HG03354 (cell line): ENCODE measurements around the gene DHRSX.
"Not testable (repeated sequence)": the region's sequence is repeated elsewhere in the genome, so short reads cannot be mapped to it uniquely, and the experiment has no call there.

Experiments used
- ATAC-seq: cut with Tn5 transposase; IDR thresholded peaks from one replicate; pipeline ENCODE4 v1.9.1; 2021; ENCODE audit warnings: mild to moderate bottlenecking; ENCODE audit not compliant: unreplicated experiment, poor library complexity, severe bottlenecking

DHRSX gene

DNA sequence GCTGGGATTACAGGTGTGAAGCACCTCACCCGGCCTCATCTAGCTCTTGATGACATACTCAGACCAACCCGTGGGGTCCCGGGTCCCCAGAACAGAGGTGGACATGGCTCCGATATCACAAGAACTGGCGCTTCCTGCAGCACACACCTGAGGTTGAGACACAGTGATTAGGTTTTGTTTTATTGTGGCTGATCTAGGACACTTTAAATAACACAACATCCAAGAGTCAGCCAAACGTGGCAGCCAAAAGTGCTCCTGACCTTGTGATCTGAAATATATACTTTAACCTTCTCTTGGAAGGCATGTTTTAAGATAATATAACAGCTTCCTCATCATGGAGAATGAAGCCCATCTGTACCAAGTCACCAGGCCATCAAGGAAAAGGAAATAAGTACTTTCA, 198.9 kb downstream of the DHRSX start:
- ATAC-seq: no peak

DNA sequence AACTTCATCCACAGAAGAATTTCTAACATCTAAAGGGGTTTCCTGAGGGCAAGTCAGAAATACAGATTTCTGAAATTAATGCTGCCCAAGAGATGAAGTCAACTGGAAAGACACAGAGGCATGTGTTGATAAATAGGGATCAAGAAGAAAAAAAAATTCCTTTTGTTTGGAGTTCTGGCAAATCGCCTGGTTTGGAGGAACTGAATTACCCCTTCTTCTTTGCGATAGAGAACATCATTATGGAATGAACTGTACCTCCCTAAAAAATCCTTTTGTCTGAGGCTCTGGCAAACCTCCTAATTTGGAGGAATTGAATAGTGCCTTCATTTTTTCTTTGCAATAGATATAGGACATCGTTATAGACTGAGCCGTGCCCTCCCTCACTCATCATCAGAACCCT, 200.9 kb downstream of the DHRSX start:
- ATAC-seq: no peak

DNA sequence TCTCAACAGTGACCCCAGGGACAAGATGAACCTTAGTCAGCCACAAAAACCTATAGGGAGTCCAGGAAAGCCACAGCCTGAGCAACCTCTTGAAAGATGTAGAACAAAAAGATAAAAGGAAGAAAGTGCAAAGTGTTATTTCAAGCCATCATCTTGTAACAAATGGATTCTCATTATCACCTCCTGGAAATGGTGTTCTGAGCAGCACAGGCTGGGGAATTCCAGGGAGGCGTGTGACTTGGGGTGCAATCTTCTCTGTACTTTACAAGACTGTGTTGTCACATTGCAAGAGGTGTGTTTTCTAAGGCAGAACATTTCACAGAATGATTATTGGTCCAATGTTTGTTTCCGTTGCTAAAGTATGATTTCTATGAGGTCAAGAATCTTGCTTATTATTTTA, 214.0 kb downstream of the DHRSX start:
- no peak for ATAC-seq

DNA sequence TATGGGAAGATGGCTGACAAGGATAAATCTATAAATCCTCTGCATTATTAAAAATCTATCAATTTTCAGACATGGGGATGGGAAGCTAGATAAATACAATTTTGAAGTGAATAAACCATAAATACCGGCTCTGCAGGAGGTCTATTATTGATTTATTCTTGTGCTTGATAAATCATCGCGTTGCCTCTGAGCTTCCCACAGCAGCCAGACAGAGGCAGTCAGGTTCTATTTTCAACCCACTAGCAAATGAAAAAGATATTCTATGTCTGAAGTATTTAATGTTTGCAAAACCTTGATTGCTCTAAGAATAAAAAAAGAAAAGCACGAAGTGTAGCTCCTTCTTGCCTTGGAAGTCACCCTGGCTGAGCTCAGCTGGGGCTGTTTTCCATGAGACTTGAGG, 216.2 kb downstream of the DHRSX start:
- ATAC-seq: no peak

DNA sequence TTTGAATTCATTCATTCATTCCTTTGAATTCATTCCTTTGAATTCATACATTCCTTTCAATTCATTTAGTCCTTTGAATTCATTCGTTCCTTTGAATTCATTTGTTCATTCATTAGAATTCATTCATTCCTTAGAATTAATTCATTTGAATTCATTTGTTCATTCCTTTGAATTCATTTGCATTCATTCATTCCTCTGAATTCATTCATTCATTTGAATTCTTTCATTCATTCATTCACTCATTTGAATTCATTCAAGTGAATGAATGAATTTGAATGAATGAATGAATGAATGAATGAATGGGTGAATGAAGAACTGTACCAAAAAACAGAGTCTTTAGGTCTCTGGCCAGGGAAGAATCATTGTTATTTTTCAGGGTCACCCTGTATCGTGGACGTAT, 216.6 kb downstream of the DHRSX start:
- no peak for ATAC-seq

- ATAC-seq: no peak
Observed at GRCh38 chrX:2283111-2283859, 217.5 kb downstream of the DHRSX start.

- no peak for ATAC-seq
Observed at GRCh38 chrX:2282490-2283090, 218.2 kb downstream of the DHRSX start.

GRCh38 chrX:2272337-2272736, 228.4 kb downstream of the DHRSX start:
- no peak for ATAC-seq

DNA sequence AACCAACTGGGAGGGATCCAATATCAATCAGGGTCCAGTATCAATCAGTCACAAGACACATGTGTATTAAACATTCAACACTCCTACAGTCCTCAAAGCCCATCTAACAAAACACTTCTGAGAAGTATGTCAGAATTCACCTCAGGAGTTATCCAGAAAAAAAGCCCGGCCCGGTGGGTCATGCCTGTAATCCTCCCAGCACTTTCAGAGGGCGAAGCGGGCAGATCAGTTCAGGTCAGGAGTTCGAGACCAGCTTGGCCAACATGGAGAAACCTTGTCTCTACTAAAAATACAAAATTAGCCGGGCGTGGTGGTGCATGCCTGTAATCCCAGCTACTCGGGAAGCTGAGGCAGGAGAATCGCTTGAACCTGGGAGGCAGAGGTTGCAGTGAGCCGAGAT, 229.2 kb downstream of the DHRSX start:
- ATAC-seq: not testable (repeated sequence)

DNA sequence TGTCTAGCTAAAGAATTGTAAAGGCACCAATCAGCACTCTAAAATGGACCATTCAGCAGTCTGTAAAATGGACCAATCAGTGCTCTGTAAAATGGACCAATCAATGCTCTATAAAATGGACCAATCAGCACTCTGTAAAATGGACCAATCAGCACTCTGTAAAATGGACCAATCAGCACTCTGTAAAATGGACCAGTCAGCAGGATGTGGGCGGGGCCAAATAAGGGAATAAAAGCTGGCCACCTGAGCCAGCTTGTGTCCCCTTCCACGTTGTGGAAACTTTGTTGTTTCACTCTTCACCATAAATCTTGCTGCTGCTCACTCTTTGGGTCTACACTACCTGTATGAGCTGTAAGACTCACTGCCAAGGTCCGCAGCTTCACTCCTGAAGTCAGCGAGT, 230.0 kb downstream of the DHRSX start:
- not testable (repeated sequence) for ATAC-seq

DNA sequence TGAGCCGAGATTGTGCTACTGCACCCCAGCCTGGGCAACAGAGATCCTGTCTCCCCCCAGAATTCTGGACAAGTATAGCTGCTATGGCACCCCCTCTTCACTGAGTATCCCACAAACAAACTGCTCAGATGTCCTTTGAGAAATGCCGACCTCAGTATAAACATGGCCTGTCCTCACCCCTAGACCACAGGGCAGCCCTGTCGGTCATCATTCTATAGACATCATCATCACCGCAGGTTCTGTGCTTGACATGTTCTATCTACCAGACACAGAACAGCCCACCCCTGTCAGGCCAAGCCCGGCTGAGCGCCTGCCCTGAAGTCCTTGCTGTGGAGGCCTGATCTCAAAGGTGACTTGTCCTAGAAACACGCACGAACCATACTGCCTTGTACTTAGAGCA, 232.9 kb downstream of the DHRSX start:
- ATAC-seq: no peak

DNA sequence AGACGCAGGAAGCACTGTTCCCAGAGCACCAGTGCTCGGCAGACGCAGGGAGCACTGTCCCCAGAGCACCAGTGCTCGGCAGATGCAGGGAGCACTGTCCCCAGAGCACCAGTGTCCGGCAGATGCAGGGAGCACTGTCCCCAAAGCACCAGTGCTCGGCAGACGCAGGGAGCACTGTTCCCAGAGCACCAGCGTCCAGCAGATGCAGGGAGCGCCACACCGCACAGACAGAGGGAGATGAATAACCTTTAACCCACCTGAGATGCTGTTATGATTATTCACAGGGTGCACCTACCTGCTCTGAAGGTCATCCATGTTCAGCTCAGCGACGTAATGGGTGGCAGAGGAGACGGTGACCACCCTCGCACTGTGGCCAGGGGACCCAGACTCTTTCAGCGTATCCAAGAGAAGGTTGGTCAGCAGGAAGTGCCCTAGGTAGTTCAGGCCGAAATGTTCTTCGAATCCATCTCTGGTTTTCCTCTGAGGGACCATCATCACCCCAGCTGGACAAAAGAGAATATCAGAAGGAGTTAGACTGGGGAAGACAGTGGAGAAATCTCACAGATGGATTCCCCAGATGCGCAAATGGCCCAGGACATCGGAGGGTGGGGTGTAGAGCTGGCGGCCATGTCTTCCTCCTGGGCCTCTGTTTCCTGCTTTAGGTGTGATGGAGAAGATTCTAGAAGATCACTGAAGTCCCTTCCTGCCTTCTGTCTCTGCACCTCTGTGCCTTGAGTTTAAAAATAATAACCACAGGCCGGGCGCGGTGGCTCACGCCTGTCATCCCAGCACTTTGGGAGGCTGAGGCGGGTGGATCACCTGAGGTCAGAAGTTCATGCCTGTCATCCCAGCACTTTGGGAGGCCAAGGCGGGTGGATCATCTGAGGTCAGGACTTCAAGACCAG, 234.1 kb downstream of the DHRSX start:
- ATAC-seq: no peak

GRCh38 chrX:2265658-2266444, 234.9 kb downstream of the DHRSX start:
- ATAC-seq: not testable (repeated sequence)

DNA sequence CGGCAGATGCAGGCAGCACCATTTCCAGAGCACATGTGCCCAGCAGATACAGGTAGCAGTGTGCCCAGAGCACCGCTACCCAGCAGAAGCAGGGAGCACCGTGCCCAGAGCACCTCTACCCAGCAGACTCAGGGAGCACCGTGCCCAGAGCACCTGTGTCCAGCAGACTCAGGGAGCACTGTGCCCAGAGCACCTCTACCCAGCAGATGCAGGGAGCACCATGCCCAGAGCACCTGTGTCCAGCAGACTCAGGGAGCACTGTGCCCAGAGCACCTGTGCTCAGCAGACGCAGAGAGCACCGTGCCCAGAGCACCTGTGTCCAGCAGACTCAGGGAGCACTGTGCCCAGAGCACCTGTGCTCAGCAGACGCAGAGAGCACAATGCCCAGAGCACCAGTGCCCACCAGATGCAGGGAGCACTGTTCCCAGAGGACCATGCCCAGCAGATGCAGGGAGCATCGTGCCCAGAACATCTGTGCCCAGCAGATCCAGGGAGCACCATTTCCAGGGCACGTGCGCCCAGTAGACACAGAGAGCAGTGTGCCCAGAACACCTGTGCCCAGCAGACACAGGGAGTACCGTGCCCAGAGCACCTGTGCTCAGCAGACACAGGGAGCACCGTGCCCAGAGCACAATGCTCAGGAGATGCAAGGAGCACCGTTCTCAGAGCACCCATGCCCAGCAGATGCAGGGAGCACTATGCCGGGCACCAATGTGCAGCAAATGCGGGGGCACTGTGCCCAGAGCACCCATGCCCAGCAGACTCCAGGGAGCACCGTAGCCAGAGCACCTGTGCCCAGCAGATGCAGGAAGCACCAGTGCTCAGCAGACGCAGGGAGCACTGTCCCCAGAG, 236.4 kb downstream of the DHRSX start:
- ATAC-seq: no peak

DNA sequence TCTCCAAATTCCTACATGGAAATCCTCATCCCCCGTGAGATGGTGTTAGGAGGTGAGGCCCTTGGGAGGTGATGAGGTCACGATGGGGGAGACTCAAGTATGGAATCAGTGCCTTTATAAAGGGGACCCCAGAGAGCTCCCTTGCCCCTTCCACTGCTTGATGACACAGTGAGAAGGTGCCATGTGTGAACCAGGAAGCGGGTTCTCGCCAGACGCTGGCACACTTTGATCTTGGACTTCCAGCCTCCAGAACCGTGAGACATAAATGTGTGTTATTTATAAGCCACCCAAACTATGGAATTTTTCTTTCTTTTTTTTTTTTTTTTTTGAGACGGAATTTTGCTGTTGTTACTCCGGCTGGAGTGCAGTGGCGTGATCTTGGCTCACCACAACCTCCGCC, 237.6 kb downstream of the DHRSX start:
- no peak for ATAC-seq

DNA sequence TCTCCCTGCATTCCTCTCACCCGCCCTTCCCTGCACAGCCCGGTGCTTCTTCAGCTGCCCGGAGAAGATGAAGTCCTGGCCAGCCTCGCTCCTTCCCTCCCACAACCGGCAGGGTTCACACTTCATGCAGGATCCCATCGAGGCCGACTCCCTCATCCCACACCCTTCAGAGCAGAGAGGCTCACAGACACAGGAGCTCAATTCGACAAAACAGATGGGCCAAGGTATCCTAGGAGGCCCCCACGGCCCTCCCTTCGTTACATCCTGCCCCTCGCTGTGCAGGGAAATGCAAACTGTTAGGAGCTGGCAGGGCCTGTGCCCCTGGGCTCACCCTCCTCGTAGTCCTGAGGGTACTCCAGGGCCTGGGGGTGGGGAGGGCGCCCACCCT, 238.1 kb downstream of the DHRSX start:
- ATAC-seq: no peak

DNA sequence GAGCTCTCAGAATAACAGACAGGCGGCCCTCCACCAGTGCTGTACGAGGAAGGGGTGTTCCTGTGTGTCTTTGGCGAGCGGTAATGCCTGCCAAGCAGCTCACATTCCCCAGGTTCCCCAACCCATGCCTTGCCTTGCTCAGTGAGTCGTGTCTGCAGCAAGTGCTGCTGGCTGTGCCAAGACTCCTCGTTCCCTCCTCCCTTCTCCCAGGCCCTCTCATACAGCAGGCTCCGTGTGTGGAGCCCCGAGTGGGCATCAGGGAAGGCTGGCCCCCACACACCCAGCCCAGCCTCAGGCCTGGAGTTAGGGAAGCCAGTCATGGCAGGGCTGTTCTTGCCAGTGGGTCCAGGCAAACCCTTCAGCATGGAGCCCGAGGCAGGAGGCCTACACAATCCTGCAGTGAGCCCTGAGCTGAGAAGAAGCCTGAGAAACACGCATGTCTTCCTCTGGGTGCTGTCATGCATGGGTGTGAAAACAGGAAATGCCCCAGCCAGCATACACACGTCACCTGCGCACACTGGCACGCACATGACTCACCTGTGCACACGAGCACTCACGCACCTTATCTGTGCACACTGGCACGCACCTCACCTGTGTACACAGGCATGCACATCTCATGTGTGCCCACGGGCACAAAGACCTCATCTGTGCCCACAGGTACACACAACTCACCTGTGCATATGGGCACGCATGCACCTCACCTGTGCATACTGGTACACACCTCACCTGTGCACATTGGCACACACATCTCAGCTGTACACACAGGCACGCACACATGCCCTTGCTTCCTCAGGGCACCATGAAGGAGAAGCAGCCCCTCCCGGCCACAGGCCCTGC, 238.7 kb downstream of the DHRSX start:
- no peak for ATAC-seq

GRCh38 chrX:2252331-2253065, 248.3 kb downstream of the DHRSX start:
- ATAC-seq: no peak
